ENCODE data around the gene DMC1. TPM values are rescaled to one million over a fixed set of nuclear protein-coding genes. Genes with fewer than 3 reads are reported as not detected.
"Not testable (repeated sequence)": the region's sequence is repeated elsewhere in the genome, so short reads cannot be mapped to it uniquely, and the experiment has no call there.

The DMC1 gene, protein sequence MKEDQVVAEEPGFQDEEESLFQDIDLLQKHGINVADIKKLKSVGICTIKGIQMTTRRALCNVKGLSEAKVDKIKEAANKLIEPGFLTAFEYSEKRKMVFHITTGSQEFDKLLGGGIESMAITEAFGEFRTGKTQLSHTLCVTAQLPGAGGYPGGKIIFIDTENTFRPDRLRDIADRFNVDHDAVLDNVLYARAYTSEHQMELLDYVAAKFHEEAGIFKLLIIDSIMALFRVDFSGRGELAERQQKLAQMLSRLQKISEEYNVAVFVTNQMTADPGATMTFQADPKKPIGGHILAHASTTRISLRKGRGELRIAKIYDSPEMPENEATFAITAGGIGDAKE
- 1.8 TPM for polyA plus RNA-seq (2013, experiment 1 of 2; ENCODE audit: insufficient read length)
- polyA plus RNA-seq (2013, experiment 2 of 2; ENCODE audit: insufficient read length), result 0.13 TPM

- DNase-seq, result peak; percentile 86
Observed at GRCh38 chr22:38569972-38570778, at the start of gene DMC1. Gene DMC1, minus strand, starts transcription at chr22:38570183. Its CDS starts 1,927 bp downstream, at chr22:38568256.

DNA sequence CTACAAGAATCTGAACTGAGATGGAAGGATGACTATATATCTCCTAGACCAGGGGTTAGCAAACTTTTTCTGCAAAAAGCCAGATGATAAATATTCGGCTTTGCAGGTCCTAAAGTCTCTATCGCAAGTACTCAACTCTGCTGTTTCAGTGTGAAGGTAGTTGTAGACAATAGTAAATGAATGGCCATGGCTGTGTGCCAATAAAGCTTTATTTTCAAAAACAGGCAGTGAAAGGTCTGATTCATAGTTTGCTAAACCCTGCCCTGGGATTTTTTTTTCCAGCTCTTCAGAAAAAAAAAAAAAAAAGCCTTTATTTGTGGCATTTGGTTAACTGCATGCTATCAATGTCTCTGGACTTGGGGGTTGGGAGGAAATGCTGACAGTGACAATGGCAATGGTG is 48.7 kb upstream of the DMC1 start:
- DNase-seq, result no peak

DNA sequence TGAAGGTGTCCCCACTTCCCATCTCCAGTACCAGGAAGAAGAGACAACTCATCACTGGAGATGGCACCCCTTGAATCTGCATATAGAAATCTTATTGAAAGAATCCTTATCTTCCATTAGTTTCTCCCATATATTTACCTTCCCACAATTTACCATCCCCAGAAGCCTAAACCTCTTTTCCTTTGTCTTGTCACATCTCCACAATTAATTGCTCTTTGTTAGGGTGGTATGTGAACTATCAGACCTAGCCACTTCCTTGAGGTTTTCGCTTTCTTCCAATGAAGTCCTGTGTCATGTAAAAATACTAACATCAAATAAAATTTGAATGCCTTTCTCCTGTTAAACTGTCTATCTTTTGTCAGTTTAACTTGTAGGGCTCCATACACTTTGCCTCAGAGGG is 48.3 kb upstream of the DMC1 start:
- no peak for DNase-seq

- not testable (repeated sequence) for DNase-seq
Observed at GRCh38 chr22:38615064-38615405, 45.1 kb upstream of the DMC1 start.

DNA sequence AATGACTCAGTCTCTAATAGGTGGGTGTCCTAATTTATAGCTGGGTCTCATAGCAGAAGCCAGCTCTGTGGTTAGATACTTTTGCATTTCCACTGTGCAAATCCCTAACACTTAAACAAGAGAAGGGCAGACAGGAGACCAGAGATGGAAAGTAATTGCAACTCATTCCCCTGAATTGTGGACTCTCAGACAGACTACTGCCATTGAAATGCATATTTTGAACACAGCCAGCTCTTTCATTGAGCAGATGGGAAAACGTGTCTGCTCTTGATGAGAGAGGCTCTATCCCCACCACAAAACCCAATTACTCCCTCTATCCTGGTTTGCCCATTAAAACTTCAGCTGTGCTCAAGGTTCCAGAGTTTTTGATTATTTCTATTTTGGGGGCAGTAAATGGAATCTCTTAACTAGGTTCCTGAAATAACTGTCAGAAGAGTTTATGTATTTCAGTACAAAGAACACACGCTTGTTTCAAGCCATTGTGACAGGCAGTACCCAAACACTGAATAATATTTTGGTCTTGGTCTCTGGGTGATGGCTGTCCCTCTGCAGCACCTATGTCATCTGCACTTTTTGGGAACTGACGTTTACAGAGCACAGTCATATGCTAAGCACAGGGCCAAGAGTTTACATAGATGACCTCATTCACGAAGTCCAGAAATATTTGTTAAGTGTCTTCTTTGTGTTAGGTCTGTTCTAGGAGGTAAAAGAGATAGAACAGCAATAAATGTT is 44.5 kb upstream of the DMC1 start:
- peak; percentile 20 for DNase-seq

DNA sequence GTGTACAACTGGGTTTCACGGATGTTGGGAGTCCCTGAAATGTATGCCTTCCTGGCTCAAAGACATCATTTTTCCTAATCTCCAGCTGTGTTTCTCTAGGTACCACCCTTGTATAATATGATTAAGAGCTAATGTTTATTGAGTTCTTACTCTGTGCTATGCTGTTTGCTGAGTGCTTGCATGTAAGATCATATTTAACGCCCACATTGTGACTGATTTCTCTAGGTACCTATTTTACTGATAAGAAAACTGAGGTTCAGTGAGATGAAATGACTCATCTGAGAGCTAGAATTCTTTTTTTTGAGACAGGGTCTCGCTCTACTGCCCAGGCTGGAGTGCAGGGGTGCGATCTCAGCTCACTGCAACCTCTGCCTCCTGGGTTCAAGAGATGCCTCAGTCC is 43.6 kb upstream of the DMC1 start:
- no peak for DNase-seq

GRCh38 chr22:38612217-38613006 is 42.4 kb upstream of the DMC1 start:
- DNase-seq, result no peak

DNA sequence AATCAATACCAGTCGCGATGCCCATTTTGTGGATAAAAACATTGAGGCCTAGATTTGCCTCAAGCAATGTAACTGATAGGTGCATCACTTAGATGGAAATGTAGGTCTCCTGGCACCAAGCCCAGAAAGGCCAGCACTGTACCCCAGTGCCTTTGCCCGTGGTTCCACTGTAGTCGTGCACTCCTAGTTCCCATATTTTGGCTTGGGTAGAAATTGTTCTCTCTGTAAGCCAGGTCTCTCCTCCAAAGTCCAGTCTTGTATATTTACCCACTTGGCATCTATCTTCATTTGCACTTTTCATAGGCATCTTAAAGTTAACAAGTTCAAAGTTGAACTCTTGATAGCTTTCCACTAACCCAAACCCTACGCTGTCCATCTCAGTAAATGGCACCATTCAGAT is 41.6 kb upstream of the DMC1 start:
- DNase-seq, result no peak

DNA sequence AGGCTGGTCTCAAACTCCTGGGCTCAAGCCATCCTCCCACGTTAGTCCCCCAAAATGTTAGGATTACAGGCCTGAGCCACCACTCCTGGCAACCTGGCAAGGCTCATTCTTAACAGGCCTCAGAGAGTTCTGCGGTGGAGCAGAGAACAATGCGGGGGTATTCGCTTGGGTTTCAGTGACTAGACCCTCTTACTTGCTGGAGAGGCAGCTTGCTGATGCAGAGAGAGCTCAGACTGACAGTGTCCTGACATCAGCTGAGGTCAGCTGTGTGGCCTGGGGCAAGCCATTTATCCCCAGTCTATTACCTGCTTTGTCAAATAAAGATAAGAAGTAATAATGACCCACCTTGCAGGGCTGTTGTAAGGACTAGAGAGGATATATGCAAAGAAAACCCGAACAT is 40.3 kb upstream of the DMC1 start:
- no peak for DNase-seq

GRCh38 chr22:38608992-38609750 is 39.2 kb upstream of the DMC1 start:
- DNase-seq, result no peak

GRCh38 chr22:38607680-38608079 is 37.7 kb upstream of the DMC1 start:
- no peak for DNase-seq

- no peak for DNase-seq
Observed at GRCh38 chr22:38602166-38602565, 32.2 kb upstream of the DMC1 start.

DNA sequence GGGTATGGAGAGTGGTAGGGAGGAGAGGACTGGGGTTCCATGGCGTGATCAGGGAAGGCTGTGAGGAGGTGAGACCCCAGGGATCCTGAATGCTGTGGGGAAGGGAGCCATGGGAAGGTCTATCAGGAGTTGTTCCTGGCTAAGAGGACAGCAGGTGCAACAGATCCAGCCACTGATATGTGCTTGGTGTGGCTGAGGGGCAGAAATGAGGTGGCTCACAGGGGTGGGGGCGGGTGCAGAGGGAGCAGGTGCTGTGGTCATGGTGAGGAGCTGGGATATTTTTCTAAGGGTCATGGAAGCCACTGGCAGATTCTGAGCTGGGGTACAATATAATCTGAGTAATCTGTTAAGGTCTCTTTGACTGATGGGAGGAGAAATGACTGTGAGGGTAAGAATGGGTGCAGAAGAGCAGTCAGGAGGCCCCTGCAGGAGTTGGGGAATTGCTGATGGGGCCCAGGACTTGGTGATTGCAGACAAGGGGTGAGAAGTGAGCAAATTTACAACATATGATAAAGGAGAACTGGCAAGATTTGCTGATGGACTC is 31.3 kb upstream of the DMC1 start:
- DNase-seq, result no peak

GRCh38 chr22:38599466-38599865 is 29.5 kb upstream of the DMC1 start:
- no peak for DNase-seq

- not testable (repeated sequence) for DNase-seq
Observed at GRCh38 chr22:38582923-38583322, 12.9 kb upstream of the DMC1 start.

- DNase-seq, result no peak
Observed at GRCh38 chr22:38578505-38578904, 8.5 kb upstream of the DMC1 start.

DNA sequence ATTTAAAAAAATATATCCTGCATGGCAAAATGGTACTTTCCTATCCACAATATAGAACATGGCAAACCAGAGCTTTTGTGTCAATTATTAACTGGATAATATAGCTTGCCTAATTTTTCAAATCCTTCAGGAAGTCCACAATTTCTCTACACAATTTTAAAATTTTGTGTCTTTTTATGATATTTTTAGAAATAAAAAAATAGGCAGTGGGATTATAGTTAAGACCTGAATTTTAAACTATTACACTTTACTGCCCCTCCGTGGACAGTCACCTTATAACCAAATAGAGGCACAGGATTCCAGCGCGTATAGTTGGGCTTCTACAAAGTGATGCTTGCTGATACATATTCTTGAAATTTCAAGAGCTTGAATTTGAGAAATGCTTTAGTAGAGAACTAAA is 2.1 kb upstream of the DMC1 start:
- DNase-seq, result peak; percentile 62

GRCh38 chr22:38570779-38571364 is 889 bp upstream of the DMC1 start:
- peak; percentile 33 for DNase-seq

GRCh38 chr22:38569181-38569971 is 607 bp downstream of the DMC1 start:
- DNase-seq, result peak; percentile 3
